ENCODE data around the gene FAM9B.

- TF ChIP-seq GATA2 (IDR thresholded peaks at IDR 0.05; ENCODE audit: low read depth, low read length) (no peak), GATA3 (IDR thresholded peaks at IDR 0.05; ENCODE audit: low read depth, low read length) (no peak)
These were observed at the start of gene FAM9B for GRCh38 chrX:9033989-9034388.
